HepG2 (cell line): Measurements from ENCODE around the gene ARID5B. TPM values are rescaled to one million over a fixed set of nuclear protein-coding genes. Genes with fewer than 3 reads are reported as not detected.

ENCODE experiments used
- ATAC-seq: fragments of 200-7000 bp; cut with Tn5 transposase; 3 replicates; pipeline ENCODE4 v1.9.1; 2020; ENCODE audit warnings: mild to moderate bottlenecking, moderate library complexity
- BruUV-seq: library from RNA; stranded (reverse); fragments of 400-500 nt; replicated peaks from 2 replicates; lab custom pipeline; 2021; lab: Mats Ljungman, UMichigan
- CTCF ChIA-PET: fragments of 300-600 bp; formaldehyde crosslinking; extraction: SDS; loops from one replicate; lab custom pipeline; 2021; ENCODE audit warnings: low total read pairs, inconsistent platforms, low intra/inter-chr PET ratio; lab: Yijun Ruan, JAX
- POLR2A ChIA-PET: fragments of 350-600 bp; sonication (Branson Sonifier 250); formaldehyde crosslinking; loops from one replicate; lab custom pipeline; 2020; ENCODE audit warnings: antibody characterized with exemption, inconsistent platforms; lab: Yijun Ruan, JAX
- DNase-seq: peaks from one replicate; pipeline ENCODE4 v3.0.0-alpha.2; 2015; ENCODE audit warnings: low spot score
- FAIRE-seq: peaks from 3 replicates; lab custom pipeline; 2011; peaks lifted over from hg19 to GRCh38; lab: Jason Lieb, UNC
- H2AFZ ChIP-seq: one replicate; pipeline ENCODE4 v1.6.1; 2011; ENCODE audit warnings: low read length, inconsistent platforms
- H3K27ac ChIP-seq: fragments of 300-600 bp; 3 replicates; pipeline ENCODE4 v1.8.0; 2011; ENCODE audit warnings: mixed run types, mild to moderate bottlenecking, mixed read lengths, low read length, inconsistent platforms; ENCODE audit not compliant: insufficient read depth; ENCODE audit errors: extremely low read length
- H3K27me3 ChIP-seq, 2 experiments: fragments of 200-600 bp in 1 of 2; 2 replicates in 1 of 2; 3 replicates in 1 of 2; pipeline versions ENCODE4 v1.6.0 to v1.8.0; 2011; ENCODE audit warnings: low read length in 2 of 2, mild to moderate bottlenecking in 2 of 2, moderate library complexity in 2 of 2, inconsistent platforms in 1 of 2; ENCODE audit not compliant: insufficient read depth in 2 of 2, control insufficient read depth in 1 of 2
- H3K36me3 ChIP-seq, 2 experiments: fragments of 200-600 bp in 1 of 2; replicated peaks in 1 of 2; 2 replicates in 1 of 2; 3 replicates in 1 of 2; pipeline versions ENCODE4 v1.5.1 to v1.8.0; 2011; ENCODE audit warnings: low read length in 2 of 2, inconsistent platforms in 1 of 2; ENCODE audit not compliant: insufficient read depth in 2 of 2, control insufficient read depth in 1 of 2
- H3K4me1 ChIP-seq: 2 replicates; pipeline ENCODE4 v1.5.1; 2012; ENCODE audit warnings: low read length, inconsistent platforms; ENCODE audit not compliant: insufficient read depth
- H3K4me2 ChIP-seq: 2 replicates; pipeline ENCODE4 v1.6.0; 2011; ENCODE audit warnings: low read depth, low read length, inconsistent platforms
- H3K4me3 ChIP-seq, 3 experiments: fragments of 200-600 bp in 1 of 3; sonication (generic), shearing (Covaris generic) in 1 of 3; replicated peaks in 1 of 3; 2 replicates each; pipeline ENCODE4 v1.5.1; 2011 to 2016; ENCODE audit warnings: low read length in 3 of 3, inconsistent platforms in 2 of 3, low read depth in 2 of 3, mild to moderate bottlenecking in 2 of 3, control low read depth in 1 of 3, mixed read lengths in 1 of 3; ENCODE audit not compliant: insufficient read depth in 1 of 3
- H3K79me2 ChIP-seq: one replicate; pipeline ENCODE4 v1.6.1; 2011; ENCODE audit warnings: low read length, inconsistent platforms; ENCODE audit not compliant: insufficient read depth
- H3K9ac ChIP-seq: 2 replicates; pipeline ENCODE4 v1.6.0; 2011; ENCODE audit warnings: mild to moderate bottlenecking, low read depth, low read length, inconsistent platforms; ENCODE audit not compliant: insufficient read depth
- H3K9me3 ChIP-seq: 2 replicates; pipeline ENCODE4 v1.5.1; 2012; ENCODE audit warnings: mild to moderate bottlenecking, low read length
- H4K20me1 ChIP-seq: 2 replicates; pipeline ENCODE4 v1.6.0; 2011; ENCODE audit warnings: inconsistent platforms, mild to moderate bottlenecking, low read length, moderate library complexity; ENCODE audit not compliant: insufficient read depth
- BRD4 ChIP-seq: sonication (generic); formaldehyde crosslinking; IDR thresholded peaks from 2 replicates; pipeline ENCODE4 v1.4.0; 2020; ENCODE audit warnings: missing genetic modification reagents
- FOXA3 ChIP-seq: IDR thresholded peaks from 2 replicates; pipeline ENCODE4 v1.6.1; 2016; ENCODE audit warnings: missing genetic modification reagents, missing compliant biosample characterization
- FOXP4 ChIP-seq: sonication (generic); formaldehyde crosslinking; IDR thresholded peaks from 2 replicates; pipeline ENCODE4 v1.4.0; 2020; ENCODE audit warnings: missing genetic modification reagents
- MAFG ChIP-seq: sonication (generic); formaldehyde crosslinking; IDR thresholded peaks from 2 replicates; pipeline ENCODE4 v1.5.1; 2020; ENCODE audit warnings: mild to moderate bottlenecking, missing genetic modification reagents
- TCF7 ChIP-seq: sonication (generic); IDR thresholded peaks from 2 replicates; pipeline ENCODE4 v1.6.1; 2016; ENCODE audit warnings: antibody characterized with exemption, low read depth
- ZBTB43 ChIP-seq: sonication (generic); formaldehyde crosslinking; conservative IDR thresholded peaks from 2 replicates; pipeline ENCODE4 v1.4.0; 2020; ENCODE audit warnings: missing genetic modification reagents
- ZNF3 ChIP-seq: IDR thresholded peaks from 2 replicates; pipeline ENCODE4 v1.7.0; 2017; ENCODE audit warnings: inconsistent platforms
- ZNF382 ChIP-seq: sonication (generic); formaldehyde crosslinking; IDR thresholded peaks from 2 replicates; pipeline ENCODE4 v1.5.0; 2020; ENCODE audit warnings: missing genetic modification reagents, mild to moderate bottlenecking, borderline replicate concordance
- ZNF646 ChIP-seq: sonication (generic); formaldehyde crosslinking; IDR thresholded peaks from 2 replicates; pipeline ENCODE4 v1.9.0; 2021; ENCODE audit warnings: mild to moderate bottlenecking, missing genetic modification reagents
- ZNF800 ChIP-seq: sonication (generic); formaldehyde crosslinking; IDR thresholded peaks from 2 replicates; pipeline ENCODE4 v1.4.0; 2020; ENCODE audit warnings: missing genetic modification reagents
- ZNF883 ChIP-seq: sonication (generic); formaldehyde crosslinking; IDR thresholded peaks from 2 replicates; pipeline ENCODE4 v1.5.1; 2020; ENCODE audit warnings: mild to moderate bottlenecking, missing genetic modification reagents; ENCODE audit errors: not compliant biosample characterization
- WGBS: methylation state at CpG from one replicate; pipeline ENCODE4 v1.1.6; 2017; ENCODE audit warnings: low lambda C conversion rate; 5-methylcytosine and 5-hydroxymethylcytosine counted together
- in situ Hi-C: cut with HindIII; loops from 2 replicates; pipeline ENCODE4 v1.10.0; 2017; ENCODE audit warnings: low pct_unique_long_range_greater_than_20kb; ENCODE audit not compliant: extremely low pct_ligation_motif_present
- intact Hi-C: fragments of 100-400 bp; cut with micrococcal nuclease; formaldehyde crosslinking; loops from one replicate; pipeline ENCODE4 v1.10.0; 2022; ENCODE audit not compliant: unreplicated experiment
- polyA plus RNA-seq, 8 experiments: library from polyadenylated mRNA; depleted of rRNA in 3 of 8; stranded (reverse) in 7 of 8; unstranded in 1 of 8; fragments of >200 nt; fragmentation: Illumina TruSeq in 4 of 8; extraction: Trizol in 4 of 8; gene quantifications; 2 replicates each; pipeline versions ENCODE4 v1.2.1 to v1.2.3, GENCODE V29; 2011 to 2016; ENCODE audit warnings: low read depth in 4 of 8, missing spikeins in 1 of 8, mixed read lengths in 1 of 8; ENCODE audit not compliant: insufficient read depth in 1 of 8
- total RNA-seq, 5 experiments: library from RNA; depleted of rRNA; stranded (reverse); fragments of >200 nt; fragmentation: Illumina TruSeq; extraction: Trizol; gene quantifications; 2 replicates each; pipeline ENCODE4 v1.2.3, GENCODE V29; 2016; ENCODE audit warnings: low read depth in 1 of 5

The ARID5B gene
- total and polyA plus RNA-seq, 2 of the 13 experiments (the other 11 are each of a cell fraction or from before 2014, with no cell fraction given) = 6.2 to 21.1 TPM

GRCh38 chr10:62047960-62048383 lies 146.5 kb downstream of the ARID5B start:
- Histone ChIP-seq H3K9me3 (no peaks in the 10 kb centered on the region), H3K4me3 (peak overlapping the region in 1 of 3 experiments; percentile 71; a peak in 1 of 6 replicates), H3K27ac (peak overlapping the region; percentile 89), H3K9ac (peak overlapping the region; percentile 90), H3K4me1 (peaks cover 86% of the 10 kb centered on the region), H3K36me3 (peaks cover 11% of the 10 kb centered on the region in 2 experiments), H2AFZ (no peak overlapping the region), H3K27me3 (no peaks in the 10 kb centered on the region; a peak in 1 of 5 replicates), H3K4me2 (peak overlapping the region; percentile 81), H3K79me2 (peaks cover 58% of the 10 kb centered on the region), H4K20me1 (no peaks in the 10 kb centered on the region)
- ChIA-PET POLR2A (interaction anchor here (1.0 to 7.9 kb wide), 7 partner anchors 9 to 216 kb away, joined by 3 to 156 read pairs (median 16); no protein-coding TSS in a partner anchor), CTCF (no interaction called here)
- intact Hi-C loops (loop anchor here (2.0 to 5.0 kb wide), 2 partner anchors 35 to 134 kb away; no protein-coding TSS in a partner anchor), in situ Hi-C loops (loop anchor here (5.0 to 10.0 kb wide), 3 partner anchors 49 to 197 kb away; partner anchors contain the start of gene ARID5B)
- WGBS = 38% methylated on average over 2 of the region's 2 CpGs
- no peak; the same call in 2 of the 3 replicates for ATAC-seq
- FAIRE-seq = no peak
- no TSS peak for BruUV-seq
- DNase-seq = peak; percentile 25
- TF ChIP-seq ZNF382 = no peak
- TF ChIP-seq FOXA3 (CRISPR knock-in tag) = 0 out of 2 replicates have a peak, but pooled peaks have one; percentile 17
- TF ChIP-seq ZNF883 (CRISPR knock-in tag) = no peak
- TF ChIP-seq ZNF3 (CRISPR knock-in tag) = peak; percentile 84
- peak; percentile 62; the same call in 1 of the 2 replicates for TF ChIP-seq BRD4 (CRISPR knock-in tag)
- 0 out of 2 replicates have a peak, but pooled peaks have one; percentile 3 for TF ChIP-seq ZNF646
- TF ChIP-seq TCF7 = 0 out of 2 replicates have a peak, but pooled peaks have one; percentile 20
- TF ChIP-seq MAFG (CRISPR knock-in tag) = no peak
- 0 out of 2 replicates have a peak, but pooled peaks have one; percentile 38 for TF ChIP-seq ZBTB43 (CRISPR knock-in tag)
- no peak for TF ChIP-seq ZNF800
- TF ChIP-seq FOXP4 = peak; percentile 27; the same call in 1 of the 2 replicates
